Gastrocnemius medialis (tissue), 4 donors: ENCODE measurements around the gene CDKL4.

ENCODE experiments used
- CTCF ChIP-seq, 5 experiments: fragments of 450-650 bp in 3 of 5; fragments of 200-600 bp in 2 of 5; sonication (generic) in 2 of 5; IDR thresholded peaks in 4 of 5; conservative IDR thresholded peaks in 1 of 5; 1 replicate in 4 of 5; 2 replicates in 1 of 5; pipeline ENCODE4 v1.5.1; 2016 to 2019; ENCODE audit warnings: antibody characterized with exemption in 5 of 5, mild to moderate bottlenecking in 3 of 5, moderate library complexity in 3 of 5
- POLR2A ChIP-seq, 2 donors: fragments of 450-650 bp; IDR thresholded peaks; one replicate each; pipeline ENCODE4 v1.6.1; 2017; ENCODE audit warnings: antibody characterized with exemption in 2 of 2, mild to moderate bottlenecking in 2 of 2, moderate library complexity in 2 of 2

GRCh38 chr2:39153312-39153711 is 90.5 kb downstream of the CDKL4 start:
- TF ChIP-seq CTCF (IDR thresholded peaks at IDR 0.05 in 4 of 5, conservative IDR thresholded peaks at IDR 0.05 in 1 of 5) (no peak), POLR2A (IDR thresholded peaks at IDR 0.05) (no peak)
